Stomach (tissue), 4 donors: ENCODE measurements around the gene FBXL7.

Source experiments
- CTCF ChIP-seq, 7 experiments: fragments of 450-650 bp in 4 of 7; fragments of 200-600 bp in 3 of 7; sonication (generic) in 3 of 7; IDR thresholded peaks; one replicate each; pipeline ENCODE4 v1.5.1; 2016 to 2019; ENCODE audit warnings: antibody characterized with exemption in 7 of 7, control low read depth in 2 of 7, mild to moderate bottlenecking in 1 of 7
- POLR2A ChIP-seq, 4 donors: fragments of 450-650 bp; IDR thresholded peaks; one replicate each; pipeline ENCODE4 v1.6.1; 2016; ENCODE audit warnings: antibody characterized with exemption in 4 of 4, control low read depth in 2 of 4, mild to moderate bottlenecking in 1 of 4, moderate library complexity in 1 of 4

- TF ChIP-seq CTCF (IDR thresholded peaks at IDR 0.05) (no peak), POLR2A (IDR thresholded peaks at IDR 0.05) (no peak)
Measured at GRCh38 chr5:15711892-15712291, 211.9 kb downstream of the FBXL7 start.
